ENCODE measurements around the gene SBF2. TPM values are rescaled to one million over a fixed set of nuclear protein-coding genes. Genes with fewer than 3 reads are reported as not detected.
A peak's percentile ranks its signal among the peaks of the same experiment; 100 is the strongest.
"Not testable (repeated sequence)": the region's sequence is repeated elsewhere in the genome, so short reads cannot be mapped to it uniquely, and the experiment has no call there.

The SBF2 gene
- total RNA-seq, 1 experiment from 2014 or later, result 33.5 TPM

- no peak for DNase-seq (ENCODE audit: low read depth)
These were observed 227.6 kb downstream of the SBF2 start for GRCh38 chr11:10066441-10066840.

- no peak for DNase-seq (ENCODE audit: low read depth)
These were observed 229.2 kb downstream of the SBF2 start for GRCh38 chr11:10064828-10065227.

DNA sequence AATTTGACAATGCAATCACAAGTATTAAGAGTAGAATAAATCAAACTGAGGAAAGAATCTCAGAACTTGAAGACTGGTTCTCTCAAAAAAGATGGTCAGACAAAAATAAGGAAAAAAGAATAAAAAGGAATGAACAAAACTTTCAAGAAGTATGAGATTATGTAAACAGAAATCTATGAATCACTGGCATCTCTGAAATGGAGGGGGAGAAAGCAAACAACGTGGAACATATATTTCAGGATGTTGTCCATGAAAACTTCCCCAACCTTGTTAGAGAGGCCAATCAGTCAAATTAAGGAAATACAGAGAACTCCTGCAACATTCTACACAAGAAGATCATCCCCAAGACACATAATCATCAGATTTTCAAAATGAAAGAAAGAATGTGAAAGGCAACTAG lies 235.7 kb downstream of the SBF2 start:
- no peak for DNase-seq (ENCODE audit: low read depth)

- DNase-seq (ENCODE audit: low read depth), result no peak
These were observed 242.0 kb downstream of the SBF2 start for GRCh38 chr11:10051868-10052586.

- peak; percentile 49 for DNase-seq (ENCODE audit: low read depth)
These were observed 243.5 kb downstream of the SBF2 start for GRCh38 chr11:10050561-10050960.

GRCh38 chr11:10049756-10050155 lies 244.3 kb downstream of the SBF2 start:
- no peak for DNase-seq (ENCODE audit: low read depth)

DNA sequence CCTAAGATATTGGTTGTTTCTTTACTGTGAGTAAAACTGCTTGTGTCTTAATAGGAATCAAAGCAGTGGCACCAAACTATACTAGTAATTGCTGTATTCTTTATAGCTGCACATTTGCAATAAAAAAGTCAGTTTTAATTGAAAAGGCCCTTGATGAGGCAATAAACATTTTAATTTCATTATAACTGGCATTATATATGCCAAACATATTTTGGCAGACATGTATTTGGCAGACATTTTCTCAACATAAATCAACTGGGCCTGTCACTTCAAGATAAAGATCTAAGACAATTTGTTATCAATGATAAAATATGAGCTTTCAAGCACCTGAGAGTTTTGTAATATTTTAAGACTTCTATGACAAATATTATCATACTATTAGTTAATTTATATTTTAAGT lies 245.7 kb downstream of the SBF2 start:
- DNase-seq (ENCODE audit: low read depth), result no peak

GRCh38 chr11:10044618-10045017 lies 249.4 kb downstream of the SBF2 start:
- peak; percentile 15 for DNase-seq (ENCODE audit: low read depth)

GRCh38 chr11:10042699-10043098 lies 251.3 kb downstream of the SBF2 start:
- no peak for DNase-seq (ENCODE audit: low read depth)

DNA sequence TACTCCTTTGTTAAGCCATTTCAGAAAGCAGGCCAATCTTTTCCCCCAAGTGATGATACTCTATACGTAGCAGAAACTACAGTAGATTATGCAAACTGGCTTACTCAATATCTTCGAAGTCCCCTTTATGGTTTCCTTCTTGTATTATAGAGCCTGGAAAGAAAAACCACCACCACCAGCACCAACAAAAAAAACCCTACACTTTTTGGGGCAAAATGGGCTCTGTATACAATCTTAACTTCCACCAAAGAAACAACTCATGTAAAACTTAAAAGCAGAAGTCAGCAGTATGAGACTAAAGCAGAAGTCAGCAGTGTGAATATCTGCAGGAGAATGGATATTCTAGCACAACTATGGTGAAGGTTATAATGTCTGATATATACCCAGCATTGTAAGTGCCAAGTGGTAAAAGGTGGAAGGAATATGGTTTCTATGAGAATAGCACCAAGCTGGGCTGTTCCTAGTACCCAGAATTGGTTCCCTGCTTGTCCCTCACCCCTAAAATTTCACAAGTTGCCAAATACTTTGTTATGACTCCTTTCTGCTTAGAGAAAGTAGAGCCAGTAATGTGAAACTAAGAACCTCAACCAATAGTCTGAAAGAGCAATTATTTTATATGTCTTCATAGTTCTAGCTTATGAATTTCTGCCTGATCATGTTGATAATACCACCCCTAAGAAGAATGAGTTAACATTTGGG lies 252.1 kb downstream of the SBF2 start:
- no peak for DNase-seq (ENCODE audit: low read depth)

DNA sequence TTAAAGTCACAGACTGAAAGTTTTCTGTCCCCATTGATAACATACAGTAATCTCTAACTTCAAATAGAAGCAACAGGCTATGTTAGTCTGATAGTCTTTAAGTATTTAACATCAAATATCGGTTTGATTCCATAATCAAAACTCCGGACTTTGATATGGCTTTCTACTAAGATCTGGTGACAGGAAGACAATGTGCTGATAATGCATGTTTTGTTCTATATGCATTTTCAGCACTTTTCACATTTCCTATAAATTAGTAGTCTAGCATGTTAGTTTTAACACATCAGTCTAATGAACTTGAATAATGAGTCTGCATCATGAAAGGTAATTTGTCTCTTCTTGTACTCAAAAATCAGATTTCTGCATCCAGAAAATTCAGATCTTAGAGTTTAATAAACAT lies 252.7 kb downstream of the SBF2 start:
- no peak for DNase-seq (ENCODE audit: low read depth)

DNA sequence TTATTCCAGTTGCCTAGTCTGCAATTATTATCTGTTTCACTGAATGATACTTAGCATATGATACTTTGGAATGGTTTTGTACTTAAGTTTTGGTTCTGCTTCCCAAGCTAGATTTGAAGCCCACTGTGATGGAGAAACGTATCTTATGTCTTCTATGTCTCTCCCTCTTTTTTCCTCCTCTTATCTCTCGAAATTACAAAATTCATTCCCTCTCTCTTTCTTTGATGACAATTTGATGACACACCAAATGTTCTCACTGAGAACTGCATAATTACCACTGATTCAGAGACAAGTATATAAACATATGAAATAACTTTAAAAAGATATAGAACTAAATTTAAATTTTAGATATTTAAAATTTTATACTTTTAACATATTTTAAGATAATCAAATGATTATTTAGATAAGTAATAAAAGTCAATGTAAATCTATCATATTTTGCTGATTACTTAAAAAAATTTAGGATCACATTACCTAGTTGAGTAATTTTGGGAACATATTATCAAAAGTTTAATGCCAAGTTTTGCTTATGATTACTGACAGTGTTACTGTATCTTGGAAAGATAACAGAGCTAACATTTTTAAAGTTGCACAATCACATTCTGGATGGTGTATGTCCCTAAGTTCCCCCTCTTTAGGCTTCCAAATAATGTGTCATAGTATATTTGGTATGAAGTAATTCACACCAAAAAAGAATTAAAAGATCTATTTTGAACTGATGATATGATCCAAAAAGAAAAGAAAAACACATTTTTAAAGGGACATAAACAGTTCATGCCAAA lies 255.3 kb downstream of the SBF2 start:
- no peak for DNase-seq (ENCODE audit: low read depth)

DNA sequence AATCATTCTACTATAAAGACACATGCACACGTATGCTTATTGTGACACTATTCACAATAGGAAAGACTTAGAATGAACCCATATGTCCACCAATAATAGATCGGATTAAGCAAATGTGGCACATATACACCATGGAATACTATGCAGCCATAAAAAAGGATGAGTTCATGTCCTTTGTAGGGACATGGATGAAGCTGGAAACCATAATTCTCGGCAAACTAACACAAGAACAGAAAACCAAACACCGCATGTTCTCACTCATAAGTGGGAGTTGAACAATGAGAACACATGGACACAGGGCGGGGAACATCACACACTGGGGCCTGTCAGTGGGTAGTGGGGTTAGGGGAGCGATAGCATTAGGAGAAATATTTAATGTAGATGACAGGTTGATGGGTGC lies 258.1 kb downstream of the SBF2 start:
- DNase-seq (ENCODE audit: low read depth), result not testable (repeated sequence)

DNA sequence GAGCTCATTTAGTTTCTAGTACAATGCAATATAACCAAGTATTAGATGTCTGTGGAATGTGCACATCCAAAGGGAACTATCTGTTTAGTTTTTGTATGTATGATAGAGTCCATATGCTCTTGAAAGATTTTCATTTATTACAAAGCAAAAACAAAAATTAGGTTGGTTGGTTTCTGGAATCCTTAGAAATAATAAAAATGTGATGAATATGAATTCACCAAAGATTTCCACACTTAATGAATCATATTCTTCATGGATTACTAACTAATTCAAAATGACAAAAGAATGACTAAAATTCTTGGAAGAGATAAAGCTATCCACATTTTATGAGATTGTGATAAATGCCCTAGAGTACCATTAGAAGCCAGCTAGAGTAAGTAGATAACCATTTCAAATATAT lies 261.1 kb downstream of the SBF2 start:
- no peak for DNase-seq (ENCODE audit: low read depth)

DNA sequence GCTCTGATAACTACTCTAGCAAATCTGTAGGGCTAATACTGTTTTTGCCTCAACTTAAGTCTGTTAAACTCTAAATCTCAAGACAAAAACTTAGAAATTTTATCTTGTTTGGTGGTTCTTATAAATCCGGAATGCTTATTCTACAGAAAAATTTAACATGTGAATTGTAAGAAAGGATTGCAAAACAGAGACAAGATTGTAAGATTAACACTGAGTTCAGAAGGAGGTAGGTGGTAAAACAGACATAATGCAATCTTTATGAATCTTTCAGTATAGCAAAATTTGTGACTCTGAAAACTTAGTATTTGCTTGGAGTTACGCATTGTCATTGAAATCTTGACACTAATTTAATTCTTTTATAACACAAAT lies 263.9 kb downstream of the SBF2 start:
- no peak for DNase-seq (ENCODE audit: low read depth)

GRCh38 chr11:10029386-10030121 lies 264.5 kb downstream of the SBF2 start:
- no peak for DNase-seq (ENCODE audit: low read depth)

DNA sequence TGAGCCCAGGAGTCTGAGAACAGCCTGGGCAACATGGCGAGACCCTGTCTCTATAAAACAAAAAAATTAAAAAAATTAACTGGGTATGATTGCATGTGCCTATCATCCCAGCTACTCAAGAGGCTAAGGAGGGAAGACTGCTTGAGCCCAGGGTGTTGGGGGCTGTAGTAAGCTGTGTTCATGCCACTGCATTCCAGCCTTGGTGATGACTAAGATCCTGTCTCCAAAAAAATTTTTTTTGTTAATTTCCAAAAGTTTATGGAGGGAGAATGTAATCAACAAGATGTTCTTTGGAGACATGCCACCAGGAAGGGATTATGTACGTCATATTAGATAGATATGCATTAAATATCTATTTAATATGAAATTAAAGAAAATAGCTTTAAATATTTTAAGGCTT lies 267.5 kb downstream of the SBF2 start:
- peak; percentile 17 for DNase-seq (ENCODE audit: low read depth)

- DNase-seq (ENCODE audit: low read depth), result no peak
These were observed 270.8 kb downstream of the SBF2 start for GRCh38 chr11:10023212-10023611.

DNA sequence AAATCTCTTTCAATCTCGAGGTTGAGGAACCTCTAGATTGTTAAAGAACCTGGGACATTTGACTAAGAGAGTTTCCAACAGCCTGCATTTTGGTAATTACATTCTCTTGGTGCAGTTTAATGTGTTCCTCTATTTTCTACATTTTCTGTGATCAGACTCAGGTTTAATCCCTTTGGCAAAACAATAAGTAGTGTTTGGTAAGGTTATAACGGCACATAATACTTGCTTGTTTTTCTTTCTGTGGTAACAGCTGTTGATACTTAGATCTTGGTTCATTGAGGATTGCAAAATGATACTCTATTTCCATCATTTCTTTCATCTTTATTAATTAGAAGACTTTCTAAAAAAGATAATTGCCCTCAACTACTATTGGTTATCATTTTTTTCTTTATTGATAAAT lies 271.3 kb downstream of the SBF2 start:
- no peak for DNase-seq (ENCODE audit: low read depth)

DNA sequence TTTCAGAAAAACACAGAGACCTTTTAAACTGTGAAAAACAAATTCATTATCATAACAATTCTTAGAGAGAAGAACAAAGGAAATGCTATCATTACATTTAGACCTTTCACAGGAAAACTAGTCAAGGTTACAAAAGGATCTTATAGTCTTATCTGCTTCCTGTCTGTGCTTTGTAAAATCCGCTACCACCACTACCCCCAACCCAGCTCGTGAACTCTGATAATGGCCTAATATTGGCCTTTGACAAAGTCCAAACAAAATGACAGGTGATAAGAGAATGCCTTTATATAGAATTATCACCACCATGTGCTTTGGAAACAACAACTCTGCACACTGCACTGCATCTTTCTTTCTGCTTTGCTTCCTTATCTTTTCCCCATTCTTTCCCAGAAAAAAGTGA lies 272.5 kb downstream of the SBF2 start:
- DNase-seq (ENCODE audit: low read depth), result no peak

- DNase-seq (ENCODE audit: low read depth), result no peak
These were observed 273.9 kb downstream of the SBF2 start for GRCh38 chr11:10019906-10020682.
